Stimulated activated CD4-positive, alpha-beta T cell treated with anti-CD3 and anti-CD28 coated beads, Interleukin-1b, Interleukin-23, amount 100 ng/mL, for 24 hours (primary cell): Measurements from ENCODE around the gene DPY19L2.
"Not testable (repeated sequence)": the region's sequence is repeated elsewhere in the genome, so short reads cannot be mapped to it uniquely, and the experiment has no call there.

Experiments used
- DNase-seq, 4 experiments: peaks; one replicate each; pipeline ENCODE4 v3.0.0-alpha.2; 2020; ENCODE audit warnings: low read depth in 4 of 4, low spot score in 1 of 4

The DPY19L2 gene

DNA sequence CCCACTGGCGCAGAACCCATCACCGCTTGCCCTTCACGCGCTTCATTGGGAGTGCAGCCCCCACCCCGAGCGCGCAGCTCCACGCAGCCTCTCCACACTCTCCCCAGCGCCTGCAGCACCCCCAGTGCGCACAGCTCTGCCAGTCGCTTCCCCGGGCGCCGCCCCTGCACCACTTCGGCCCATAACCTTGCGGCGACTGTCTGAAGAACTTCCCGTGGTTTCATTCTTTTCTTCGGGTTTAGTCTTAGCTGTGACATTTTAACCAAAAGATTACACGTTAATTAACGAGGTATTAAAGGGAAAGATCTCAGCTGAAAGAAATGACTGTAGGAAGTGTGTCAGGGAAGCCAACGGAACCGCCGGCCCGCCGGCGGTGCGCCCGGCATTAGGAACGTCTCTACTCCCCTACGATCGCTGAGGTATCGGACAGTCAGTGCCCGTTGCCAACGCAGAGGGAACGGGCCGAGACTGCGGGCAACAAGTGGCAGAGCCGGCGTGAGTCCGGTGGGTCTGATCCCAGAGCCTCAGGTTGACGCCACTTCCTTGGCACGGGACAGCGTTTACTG lies 590 bp upstream of the DPY19L2 start:
- peak in 2 of 4 experiments; percentile 0 for DNase-seq

DNA sequence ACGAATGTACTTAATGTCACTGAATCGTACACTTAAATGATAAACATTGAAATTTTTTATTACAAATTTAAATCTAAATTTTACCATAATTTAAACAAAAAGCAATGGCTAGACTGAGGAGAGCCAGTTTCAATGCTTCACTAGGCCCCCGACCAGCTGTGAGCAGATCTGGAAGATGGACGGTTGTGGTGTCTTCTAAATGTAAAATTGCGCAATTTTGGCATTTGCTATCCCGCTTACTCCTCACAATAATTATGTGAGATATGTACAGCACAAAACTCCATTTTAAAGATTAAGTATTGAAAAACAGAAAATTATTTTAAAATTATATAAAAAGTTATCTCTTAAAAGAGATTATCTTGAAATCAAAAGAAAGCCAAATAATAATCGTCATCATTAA lies 5.3 kb downstream of the DPY19L2 start:
- not testable (repeated sequence) for DNase-seq

DNA sequence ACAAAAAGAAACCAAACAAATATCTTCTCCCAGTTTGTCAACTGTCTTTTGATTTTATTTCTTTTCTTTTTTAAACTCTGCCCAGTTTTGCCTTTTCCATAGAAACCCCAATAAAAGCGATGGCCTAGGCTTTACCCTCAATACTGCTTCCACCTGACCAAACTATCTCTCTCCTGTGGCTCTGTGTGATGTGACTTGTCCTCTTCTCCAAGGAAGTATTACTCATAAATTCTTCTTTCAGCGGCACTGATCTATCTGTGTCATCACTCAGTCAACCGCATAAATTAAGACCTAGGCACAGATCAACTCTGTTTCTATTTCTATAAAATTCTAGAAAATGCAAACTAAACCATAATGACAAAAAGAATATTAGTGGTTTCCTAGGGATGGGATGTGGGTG lies 9.8 kb downstream of the DPY19L2 start:
- not testable (repeated sequence) for DNase-seq

DNA sequence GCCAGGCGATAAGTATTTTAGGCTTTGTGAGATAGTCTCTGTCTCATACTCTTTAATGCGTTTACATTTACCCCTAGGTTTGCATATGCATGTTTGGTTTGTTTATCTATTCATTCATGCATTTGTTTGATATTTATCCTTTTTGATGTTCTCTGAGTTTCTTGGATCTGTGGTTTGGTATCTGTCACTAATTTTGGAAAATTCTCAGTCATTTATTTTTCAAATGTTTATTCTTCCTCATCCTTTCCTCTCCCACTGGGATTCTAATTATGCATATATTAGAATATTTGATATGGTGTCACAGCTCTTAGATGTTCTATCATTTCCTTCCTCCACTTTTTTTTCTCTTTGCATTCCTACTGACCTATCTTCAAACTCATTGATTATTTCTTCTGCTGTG lies 11.9 kb downstream of the DPY19L2 start:
- not testable (repeated sequence) for DNase-seq

DNA sequence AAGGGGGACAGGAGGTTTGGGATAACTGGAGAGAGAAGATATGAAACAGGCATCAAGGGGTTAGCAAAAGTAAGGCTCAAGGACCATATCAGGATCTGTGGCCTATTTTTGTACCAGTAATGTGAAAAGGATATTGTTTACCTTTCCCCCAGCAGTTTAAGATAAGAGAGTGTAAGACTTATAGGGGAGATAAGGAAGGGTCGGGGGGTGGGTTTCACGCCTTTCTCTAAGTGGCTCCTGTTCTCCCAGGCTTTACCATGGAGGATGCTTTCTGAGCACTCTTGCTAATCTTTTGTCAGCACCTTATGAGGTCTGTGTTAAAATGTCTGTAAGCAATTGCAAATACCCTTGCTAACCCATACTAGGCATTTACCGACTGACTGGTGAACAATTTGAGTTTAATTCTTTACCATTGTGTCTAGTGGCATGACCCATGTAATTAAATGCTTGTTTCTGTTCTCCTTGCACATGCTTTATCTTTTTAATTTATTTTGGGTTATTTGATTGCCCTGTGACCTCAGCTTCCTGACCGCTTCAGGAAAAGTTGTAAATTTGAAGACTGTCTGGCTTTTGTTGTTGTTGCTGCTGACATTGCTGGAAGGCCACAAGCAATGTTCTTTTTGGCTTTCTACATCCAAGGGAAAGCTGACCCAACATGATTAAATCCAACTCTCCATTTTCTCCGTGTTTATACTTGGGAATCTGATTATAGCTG lies 12.6 kb downstream of the DPY19L2 start:
- not testable (repeated sequence) for DNase-seq

DNA sequence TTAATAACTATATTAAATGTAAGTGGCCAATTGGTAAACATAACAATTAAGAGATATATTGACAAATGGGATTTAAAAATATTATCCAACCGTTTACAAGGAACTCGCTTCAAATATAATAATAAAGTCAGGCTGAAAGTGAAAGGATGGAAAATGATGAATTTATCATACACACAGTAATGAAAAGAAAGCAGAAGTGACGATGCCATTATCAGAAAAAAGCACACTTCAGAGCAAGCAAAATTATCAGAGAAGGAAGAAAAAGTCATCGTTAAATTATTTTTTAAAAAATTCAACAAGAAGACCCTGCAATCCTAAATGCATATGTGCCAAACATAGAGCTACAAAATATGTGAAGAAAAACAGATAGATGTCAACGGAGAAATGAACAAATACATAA lies 13.8 kb downstream of the DPY19L2 start:
- not testable (repeated sequence) for DNase-seq

DNA sequence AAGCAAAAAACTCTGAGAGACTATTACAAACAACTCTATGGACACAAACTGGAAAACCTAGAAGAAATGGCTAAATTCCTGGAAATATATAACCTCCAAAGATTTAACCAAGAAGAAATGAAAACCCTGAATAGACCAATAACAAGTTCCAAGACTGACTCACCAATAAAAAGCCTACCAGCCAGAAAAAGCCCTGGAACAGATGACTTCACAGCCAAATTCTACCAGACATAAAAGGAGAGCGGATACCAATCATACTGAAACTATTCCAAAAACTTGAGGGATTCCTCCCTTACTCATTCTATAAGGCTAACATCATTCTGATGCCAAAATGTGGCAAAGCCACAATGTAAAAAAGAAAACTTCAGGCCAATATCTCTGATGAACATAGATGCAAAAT lies 18.8 kb downstream of the DPY19L2 start:
- DNase-seq = not testable (repeated sequence)

DNA sequence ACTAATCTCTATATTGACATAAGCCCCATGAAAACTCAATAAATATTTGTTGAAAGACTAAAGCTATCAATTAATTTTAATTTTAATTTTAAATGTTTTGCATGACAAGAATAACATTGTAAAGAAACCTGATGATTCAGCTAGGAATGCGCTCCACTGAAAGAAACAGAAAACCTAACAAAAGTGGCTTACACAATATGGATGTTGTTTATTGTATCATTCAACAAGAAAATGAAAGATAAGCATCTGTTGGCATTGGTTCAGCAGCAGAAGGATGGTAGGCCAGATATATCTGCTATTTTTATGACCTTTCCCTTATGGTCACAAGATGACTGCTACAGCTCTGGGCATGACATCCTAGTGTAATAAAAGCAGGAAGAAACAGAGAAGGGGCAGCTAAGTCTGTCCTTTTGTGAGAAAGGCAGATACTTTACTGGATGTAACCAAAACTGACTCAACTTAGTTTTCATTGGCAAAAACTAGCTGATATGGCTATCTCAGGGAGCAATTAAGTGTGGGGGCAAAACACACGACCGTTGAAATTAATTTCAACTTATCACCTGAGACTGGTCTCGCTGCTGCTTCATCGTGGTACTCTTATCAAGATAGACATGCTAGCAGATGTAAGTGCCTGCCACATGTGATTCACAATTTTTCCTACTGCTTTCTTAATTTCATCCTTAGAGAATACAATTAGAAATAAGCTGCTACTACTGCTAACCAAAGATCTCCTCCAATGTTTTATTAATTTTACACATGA lies 24.7 kb downstream of the DPY19L2 start:
- DNase-seq = not testable (repeated sequence)

DNA sequence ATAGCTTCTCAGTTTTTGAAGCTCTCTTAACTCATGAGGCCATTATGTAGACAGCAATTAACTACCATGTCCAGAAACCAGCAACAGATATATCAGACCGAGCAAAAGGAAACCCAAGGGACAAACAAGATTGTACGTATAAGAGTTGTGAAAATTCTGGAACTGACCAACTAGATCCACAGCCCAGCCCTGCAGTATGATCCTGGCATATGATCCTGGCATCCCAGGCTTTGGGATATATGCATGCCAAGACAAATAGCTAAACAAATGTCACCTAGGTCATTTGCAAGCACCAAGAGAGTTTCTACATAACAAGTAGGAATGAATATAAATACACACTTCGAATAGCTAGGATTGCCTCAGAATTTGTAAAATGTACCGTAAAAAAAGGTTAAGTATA lies 44.0 kb downstream of the DPY19L2 start:
- DNase-seq = not testable (repeated sequence)

DNA sequence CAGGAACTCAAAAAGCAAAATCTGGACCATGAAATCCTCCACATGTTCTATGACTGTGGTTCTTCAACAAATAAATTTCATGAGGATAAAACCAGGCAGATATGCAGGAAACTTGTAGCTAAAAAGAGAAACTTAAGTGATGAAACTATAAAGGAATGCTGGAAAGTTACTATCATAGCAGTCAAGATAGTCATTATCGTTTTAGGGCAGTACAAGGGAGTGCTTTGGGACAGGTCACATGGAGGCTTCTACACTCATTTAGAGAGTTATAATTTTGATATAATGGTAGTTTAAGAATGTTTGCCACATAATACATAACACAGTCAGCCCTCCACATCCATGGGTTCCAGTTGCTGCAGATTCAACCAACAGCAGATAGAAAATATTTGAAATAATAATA lies 52.7 kb downstream of the DPY19L2 start:
- not testable (repeated sequence) for DNase-seq

DNA sequence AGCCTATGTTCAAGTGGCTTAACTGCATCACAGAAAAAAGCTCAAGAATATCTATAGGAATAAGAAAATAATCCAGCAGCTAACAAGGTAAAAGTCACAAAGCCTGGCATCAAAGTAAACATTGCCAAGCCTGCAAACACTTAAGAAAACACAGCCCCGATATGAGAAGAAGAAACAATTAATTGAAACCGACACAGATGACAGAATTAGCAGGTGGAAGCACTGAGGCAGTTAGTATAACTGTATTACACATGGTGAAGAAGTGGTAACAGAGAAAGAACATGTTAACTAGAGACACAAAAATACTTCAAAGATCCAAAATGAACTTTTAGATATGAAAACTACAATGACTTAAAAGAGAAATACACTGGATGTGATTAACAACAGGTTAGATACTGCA lies 57.0 kb downstream of the DPY19L2 start:
- not testable (repeated sequence) for DNase-seq

DNA sequence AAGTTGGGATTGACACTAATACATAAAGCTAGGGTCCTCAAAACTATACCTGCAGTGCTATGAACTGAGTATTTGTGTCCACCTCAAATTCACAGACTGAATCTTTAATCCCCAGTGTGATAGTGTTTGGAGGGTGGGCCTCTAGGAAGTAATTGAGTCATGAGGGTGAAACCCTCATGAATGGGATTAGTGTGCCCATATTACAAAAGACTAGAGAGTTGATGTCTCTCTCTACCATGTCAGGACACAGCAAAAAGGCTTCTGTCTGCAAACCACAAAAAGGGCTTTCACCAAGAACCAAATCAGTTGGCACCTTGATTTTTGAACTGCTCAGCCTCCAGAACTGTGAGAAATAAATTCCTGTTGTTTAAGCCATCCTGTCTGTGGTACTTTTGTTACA lies 59.0 kb downstream of the DPY19L2 start:
- DNase-seq = not testable (repeated sequence)

DNA sequence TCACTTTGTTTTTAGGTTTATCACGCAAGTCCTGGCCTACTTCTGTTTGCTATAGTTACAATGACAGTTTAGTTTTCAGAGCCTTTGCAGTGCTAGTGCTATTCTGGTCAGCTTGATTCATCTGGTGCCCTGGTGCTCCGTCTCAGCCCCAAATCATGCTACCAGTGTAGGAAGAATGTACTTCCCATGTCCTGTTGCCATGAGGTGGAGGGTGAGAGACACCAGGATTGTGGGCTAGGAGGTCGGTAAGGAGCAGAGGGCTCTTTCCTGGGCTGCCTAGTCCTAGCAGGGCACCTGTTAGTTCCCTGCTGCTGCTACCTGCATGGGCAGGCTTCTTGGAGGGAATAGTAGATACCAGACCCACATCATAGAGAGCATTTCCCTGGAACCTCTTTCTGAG lies 63.3 kb downstream of the DPY19L2 start:
- DNase-seq = not testable (repeated sequence)

DNA sequence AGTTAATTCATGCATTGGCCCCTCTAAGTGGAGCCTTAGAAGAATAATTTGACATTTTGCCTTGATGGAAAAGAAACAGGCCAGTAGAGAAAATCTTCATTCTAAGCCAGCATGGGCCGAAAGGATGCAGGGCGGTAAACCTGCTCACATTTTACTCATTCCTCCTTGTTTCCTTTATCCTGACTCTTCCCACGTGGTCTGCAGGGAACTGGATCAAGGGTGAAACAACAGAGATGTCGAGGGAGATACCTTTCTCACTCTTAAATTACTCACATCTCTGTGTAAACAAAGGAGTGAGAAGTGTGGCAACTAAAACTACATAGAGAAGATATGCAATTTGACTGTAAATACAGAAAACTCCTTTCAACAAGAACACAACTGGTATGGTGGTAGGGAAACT lies 73.5 kb downstream of the DPY19L2 start:
- not testable (repeated sequence) for DNase-seq

DNA sequence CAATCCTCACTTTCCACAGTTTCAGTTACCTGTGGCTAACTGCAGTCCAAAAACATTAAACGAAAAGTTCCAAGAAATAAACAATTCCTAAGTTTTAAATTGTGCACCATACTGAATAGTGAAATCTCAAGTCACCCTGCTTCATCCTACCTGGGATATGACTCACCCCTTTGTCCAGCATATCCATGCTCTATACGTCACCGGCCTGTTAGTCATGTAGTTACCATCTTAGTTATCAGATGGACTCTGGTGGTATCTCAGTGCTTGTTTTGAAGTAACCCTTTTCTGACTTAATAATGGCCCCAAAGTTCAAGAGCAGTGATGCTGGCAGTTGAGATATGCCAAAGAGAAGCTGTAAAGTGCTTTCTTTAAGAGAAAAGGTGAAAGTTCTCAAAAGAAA lies 83.9 kb downstream of the DPY19L2 start:
- DNase-seq = not testable (repeated sequence)

DNA sequence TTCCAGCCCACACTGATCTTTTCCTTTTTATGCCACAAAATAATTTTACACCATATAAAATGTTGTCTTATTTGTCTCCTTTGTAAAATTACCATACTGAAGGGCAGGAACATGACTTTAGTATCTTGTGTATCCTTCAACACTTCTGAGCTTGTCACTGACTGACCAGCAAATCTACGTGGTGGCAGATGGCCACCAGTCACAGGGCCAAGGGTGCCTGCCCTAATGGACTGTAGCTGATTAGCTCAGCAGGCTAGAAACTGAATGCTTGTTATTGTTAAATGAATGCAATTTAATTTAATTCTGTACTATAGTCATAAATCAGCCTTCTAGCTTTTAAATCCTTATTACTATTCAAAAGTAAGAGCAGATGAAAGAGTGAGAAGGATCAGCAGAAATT lies 85.0 kb downstream of the DPY19L2 start:
- not testable (repeated sequence) for DNase-seq

DNA sequence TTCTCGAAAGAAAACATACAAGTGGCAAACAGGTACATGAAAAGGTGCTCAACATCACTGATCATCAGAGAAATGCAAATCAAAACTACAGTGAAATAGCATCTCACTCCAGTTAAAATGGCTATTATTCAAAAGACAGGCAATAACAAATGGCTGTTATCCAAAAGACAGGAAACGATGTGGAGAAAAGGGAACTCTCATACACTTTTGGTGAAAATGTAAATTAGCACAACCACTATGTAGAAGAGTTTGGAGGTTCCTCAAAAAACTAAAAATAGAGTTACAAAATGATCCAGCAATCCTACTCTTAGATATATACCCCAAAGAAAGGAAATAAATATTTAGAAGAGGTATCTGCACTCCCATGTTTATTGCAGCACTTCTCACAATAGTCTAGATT lies 90.7 kb downstream of the DPY19L2 start:
- not testable (repeated sequence) for DNase-seq

DNA sequence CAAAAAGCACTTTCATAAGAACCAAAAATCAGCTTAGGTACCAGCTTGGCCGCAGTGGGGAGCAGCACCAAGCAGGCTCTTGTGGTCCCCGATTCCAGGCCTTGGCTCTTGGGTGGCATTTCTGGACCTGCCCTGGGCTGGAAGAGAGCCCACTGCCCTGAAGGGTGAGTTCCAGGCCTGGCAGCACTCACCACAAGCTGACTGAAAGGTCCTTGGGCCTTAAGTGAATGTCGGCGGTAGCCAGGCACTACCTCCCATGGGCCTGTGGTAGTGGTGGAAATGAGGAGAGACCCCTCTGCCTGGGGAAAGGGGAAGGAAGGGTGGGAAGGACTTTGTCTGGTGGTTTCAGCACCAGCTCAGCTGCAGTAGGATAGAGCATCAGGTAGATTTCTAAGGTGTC lies 96.3 kb downstream of the DPY19L2 start:
- DNase-seq = not testable (repeated sequence)

DNA sequence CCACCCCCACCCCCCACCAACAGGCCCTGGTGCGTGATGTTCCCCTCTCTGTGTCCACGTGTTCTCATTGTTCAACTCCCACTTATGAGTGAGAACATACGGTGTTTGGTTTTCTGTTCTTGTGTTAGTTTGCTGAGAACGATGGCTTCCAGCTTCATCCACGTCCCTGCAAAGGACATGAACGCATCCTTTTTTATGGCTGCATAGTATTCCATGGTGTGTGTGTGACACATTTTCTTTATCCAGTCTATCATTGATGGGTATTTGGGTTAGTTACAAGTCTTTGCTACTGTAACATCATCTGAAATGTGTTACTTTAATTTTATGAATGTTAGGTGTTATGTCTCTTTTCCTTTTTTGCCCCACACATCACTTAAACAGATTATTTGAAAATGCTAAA lies 109.8 kb downstream of the DPY19L2 start:
- not testable (repeated sequence) for DNase-seq

DNA sequence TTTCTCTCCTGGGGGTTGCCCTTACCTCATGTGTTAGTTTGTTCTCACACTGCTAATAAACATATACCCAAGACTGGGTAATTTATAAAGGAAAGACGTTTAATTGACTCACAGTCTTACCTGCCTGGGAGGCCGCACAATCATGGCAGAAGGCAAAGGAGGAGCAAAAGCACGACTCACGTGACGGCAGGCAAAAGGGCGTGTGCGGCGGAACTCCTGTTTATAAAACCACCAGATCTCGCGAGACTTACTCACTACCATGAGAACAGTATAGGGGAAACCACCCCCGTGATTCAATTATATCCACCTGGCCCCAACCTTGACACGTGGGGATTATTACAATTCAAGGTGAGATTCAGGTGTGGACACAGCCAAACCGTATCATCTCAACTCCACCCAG lies 116.9 kb downstream of the DPY19L2 start:
- not testable (repeated sequence) for DNase-seq

DNA sequence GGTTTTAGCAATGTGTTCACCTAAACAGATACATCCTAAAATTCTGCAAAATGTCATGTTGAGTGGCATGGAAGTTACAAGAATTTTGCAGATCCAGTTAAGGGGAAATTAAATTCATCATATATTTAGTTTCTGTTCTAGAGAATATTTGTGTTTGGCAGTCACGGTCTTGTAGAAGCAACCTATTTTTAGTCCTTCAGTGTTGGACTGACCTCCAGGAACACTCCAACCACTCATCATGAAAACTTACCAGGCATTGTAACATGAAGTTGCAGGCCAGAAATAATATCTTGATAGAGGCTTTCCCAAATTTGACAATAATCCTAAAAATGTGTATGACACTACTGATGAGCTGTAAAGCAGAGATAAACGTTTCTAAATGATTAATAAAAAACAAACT lies 119.3 kb downstream of the DPY19L2 start:
- not testable (repeated sequence) for DNase-seq

DNA sequence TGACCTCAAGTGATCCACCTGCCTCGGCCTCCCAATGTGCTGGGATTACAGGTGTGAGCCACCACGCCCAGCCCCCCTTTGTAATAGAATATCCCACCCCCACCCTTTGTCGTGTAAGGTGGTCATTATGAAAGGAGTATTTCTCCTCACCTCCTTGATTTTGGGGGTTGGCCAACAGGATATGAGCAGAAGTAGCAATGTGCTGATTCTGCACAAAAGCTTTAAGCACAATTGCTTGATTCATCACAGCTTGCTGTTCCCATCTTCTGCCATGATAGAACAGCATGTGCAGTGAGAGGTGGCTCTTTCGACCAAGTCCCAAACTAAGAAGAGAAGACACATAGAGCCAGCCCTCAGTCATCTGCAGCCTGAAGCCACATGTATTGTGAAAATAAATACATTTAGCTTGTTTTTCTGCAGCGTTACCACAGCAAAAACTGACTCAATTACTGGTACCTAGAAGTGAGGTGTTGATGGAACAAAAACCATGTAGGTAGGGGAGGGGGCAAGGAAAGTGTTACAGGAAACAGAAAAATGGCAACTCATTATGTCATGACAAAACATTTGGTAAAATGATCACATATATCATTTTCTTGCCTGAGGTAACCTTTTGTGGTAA lies 122.9 kb downstream of the DPY19L2 start:
- DNase-seq = not testable (repeated sequence)
